OCI-LY1 (cell line): ENCODE data around the gene RAB7B.

ENCODE experiments used
- EZH2 ChIP-seq: fragments of 200-600 bp; sonication (generic), shearing (Covaris generic); IDR thresholded peaks from 2 replicates; pipeline ENCODE4 v1.8.0; 2017; ENCODE audit warnings: borderline replicate concordance, mixed run types, mild to moderate bottlenecking, antibody characterized with exemption, low read length, moderate library complexity, mixed read lengths
- TF ChIP-seq, protein P1 (sequence below): fragments of 200-600 bp; sonication (generic), shearing (Covaris generic); IDR thresholded peaks from 2 replicates; pipeline ENCODE4 v1.5.1; 2017; ENCODE audit warnings: mild to moderate bottlenecking, antibody characterized with exemption, low read length, moderate library complexity, mixed read lengths

DNA sequence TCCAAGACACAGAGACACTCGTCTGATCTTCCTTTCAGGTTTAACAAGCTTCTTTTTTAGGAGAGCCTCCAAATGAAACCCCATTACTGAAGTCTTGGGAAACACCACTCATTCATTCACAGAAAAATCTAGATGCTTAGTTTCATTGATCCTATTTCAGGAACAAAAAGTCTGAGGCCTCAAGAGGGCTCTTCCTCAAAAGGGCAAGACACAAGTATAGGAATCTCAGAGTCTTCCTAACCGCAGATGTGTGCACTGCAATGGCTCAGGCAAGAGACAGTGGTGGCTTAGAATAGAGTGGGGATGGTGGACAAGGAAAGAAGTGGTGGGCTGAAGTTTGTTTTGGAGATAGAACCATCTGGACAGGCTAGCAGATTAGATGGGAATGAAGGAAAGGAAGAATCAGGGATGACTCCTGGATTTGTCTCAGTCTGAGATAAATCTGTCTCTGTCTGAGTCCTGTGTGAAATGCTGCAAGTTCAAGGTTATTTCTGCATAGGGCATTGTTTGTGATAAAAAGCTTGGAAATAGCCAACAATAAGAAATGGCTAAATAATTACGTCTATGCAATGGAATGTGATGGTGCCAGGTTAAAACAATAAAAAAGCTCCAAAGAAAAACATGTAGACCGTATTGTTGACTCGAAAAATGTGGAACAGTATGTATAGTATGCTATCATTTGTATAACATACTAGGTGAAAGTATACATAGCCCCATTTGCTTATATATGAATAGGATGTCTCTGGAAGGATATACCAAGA lies 29.4 kb upstream of the RAB7B start:
- TF ChIP-seq, protein P1, sequence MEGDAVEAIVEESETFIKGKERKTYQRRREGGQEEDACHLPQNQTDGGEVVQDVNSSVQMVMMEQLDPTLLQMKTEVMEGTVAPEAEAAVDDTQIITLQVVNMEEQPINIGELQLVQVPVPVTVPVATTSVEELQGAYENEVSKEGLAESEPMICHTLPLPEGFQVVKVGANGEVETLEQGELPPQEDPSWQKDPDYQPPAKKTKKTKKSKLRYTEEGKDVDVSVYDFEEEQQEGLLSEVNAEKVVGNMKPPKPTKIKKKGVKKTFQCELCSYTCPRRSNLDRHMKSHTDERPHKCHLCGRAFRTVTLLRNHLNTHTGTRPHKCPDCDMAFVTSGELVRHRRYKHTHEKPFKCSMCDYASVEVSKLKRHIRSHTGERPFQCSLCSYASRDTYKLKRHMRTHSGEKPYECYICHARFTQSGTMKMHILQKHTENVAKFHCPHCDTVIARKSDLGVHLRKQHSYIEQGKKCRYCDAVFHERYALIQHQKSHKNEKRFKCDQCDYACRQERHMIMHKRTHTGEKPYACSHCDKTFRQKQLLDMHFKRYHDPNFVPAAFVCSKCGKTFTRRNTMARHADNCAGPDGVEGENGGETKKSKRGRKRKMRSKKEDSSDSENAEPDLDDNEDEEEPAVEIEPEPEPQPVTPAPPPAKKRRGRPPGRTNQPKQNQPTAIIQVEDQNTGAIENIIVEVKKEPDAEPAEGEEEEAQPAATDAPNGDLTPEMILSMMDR = no peak
- TF ChIP-seq EZH2 = no peak
